Measurements from ENCODE around the gene MOSMO. TPM values are rescaled to one million over a fixed set of nuclear protein-coding genes. Genes with fewer than 3 reads are reported as not detected.
"Not testable (repeated sequence)": the region's sequence is repeated elsewhere in the genome, so short reads cannot be mapped to it uniquely, and the experiment has no call there.

Gene MOSMO
- 5.6 TPM for total RNA-seq

- ATAC-seq, result peak; percentile 85
Measured at GRCh38 chr16:22007509-22008214, at the start of gene MOSMO. Gene MOSMO, plus strand, starts transcription at chr16:22008111. Its CDS starts 191 bp downstream, at chr16:22008302.

- ATAC-seq, result no peak
Measured at GRCh38 chr16:21959050-21959449, 48.9 kb upstream of the MOSMO start.

GRCh38 chr16:21962475-21962874, 45.4 kb upstream of the MOSMO start:
- no peak for ATAC-seq

- no peak for ATAC-seq
Measured at GRCh38 chr16:21963887-21964286, 44.0 kb upstream of the MOSMO start.

GRCh38 chr16:21964353-21964752, 43.6 kb upstream of the MOSMO start:
- ATAC-seq, result no peak

- no peak for ATAC-seq
Measured at GRCh38 chr16:21971856-21972255, 36.1 kb upstream of the MOSMO start.

GRCh38 chr16:21973945-21974344, 34.0 kb upstream of the MOSMO start:
- no peak for ATAC-seq

- no peak for ATAC-seq
Measured at GRCh38 chr16:21980032-21980431, 27.9 kb upstream of the MOSMO start.

- no peak for ATAC-seq
Measured at GRCh38 chr16:21982108-21982507, 25.8 kb upstream of the MOSMO start.

GRCh38 chr16:21984062-21984461, 23.8 kb upstream of the MOSMO start:
- ATAC-seq, result no peak

GRCh38 chr16:21985524-21985923, 22.4 kb upstream of the MOSMO start:
- ATAC-seq, result no peak

- no peak for ATAC-seq
Measured at GRCh38 chr16:21986692-21987246, 21.1 kb upstream of the MOSMO start.

- no peak for ATAC-seq
Measured at GRCh38 chr16:21987498-21987897, 20.4 kb upstream of the MOSMO start.

GRCh38 chr16:21989133-21989532, 18.8 kb upstream of the MOSMO start:
- no peak for ATAC-seq

GRCh38 chr16:21989751-21990150, 18.2 kb upstream of the MOSMO start:
- ATAC-seq, result peak; percentile 23

- no peak for ATAC-seq
Measured at GRCh38 chr16:21990381-21990944, 17.4 kb upstream of the MOSMO start.

- no peak for ATAC-seq
Measured at GRCh38 chr16:21991621-21992020, 16.3 kb upstream of the MOSMO start.

- no peak for ATAC-seq
Measured at GRCh38 chr16:21994856-21995465, 12.9 kb upstream of the MOSMO start.

GRCh38 chr16:21996923-21997696, 10.8 kb upstream of the MOSMO start:
- ATAC-seq, result no peak

- no peak for ATAC-seq
Measured at GRCh38 chr16:21997697-21998480, 10.0 kb upstream of the MOSMO start.

- ATAC-seq, result peak; percentile 52
Measured at GRCh38 chr16:22001591-22001990, 6.3 kb upstream of the MOSMO start.

GRCh38 chr16:22002047-22002446, 5.9 kb upstream of the MOSMO start:
- ATAC-seq, result not testable (repeated sequence)

All from esophagus mucosa (tissue), 1 donor.